ENCODE measurements around the gene DAZAP1.

Gene DAZAP1

DNA sequence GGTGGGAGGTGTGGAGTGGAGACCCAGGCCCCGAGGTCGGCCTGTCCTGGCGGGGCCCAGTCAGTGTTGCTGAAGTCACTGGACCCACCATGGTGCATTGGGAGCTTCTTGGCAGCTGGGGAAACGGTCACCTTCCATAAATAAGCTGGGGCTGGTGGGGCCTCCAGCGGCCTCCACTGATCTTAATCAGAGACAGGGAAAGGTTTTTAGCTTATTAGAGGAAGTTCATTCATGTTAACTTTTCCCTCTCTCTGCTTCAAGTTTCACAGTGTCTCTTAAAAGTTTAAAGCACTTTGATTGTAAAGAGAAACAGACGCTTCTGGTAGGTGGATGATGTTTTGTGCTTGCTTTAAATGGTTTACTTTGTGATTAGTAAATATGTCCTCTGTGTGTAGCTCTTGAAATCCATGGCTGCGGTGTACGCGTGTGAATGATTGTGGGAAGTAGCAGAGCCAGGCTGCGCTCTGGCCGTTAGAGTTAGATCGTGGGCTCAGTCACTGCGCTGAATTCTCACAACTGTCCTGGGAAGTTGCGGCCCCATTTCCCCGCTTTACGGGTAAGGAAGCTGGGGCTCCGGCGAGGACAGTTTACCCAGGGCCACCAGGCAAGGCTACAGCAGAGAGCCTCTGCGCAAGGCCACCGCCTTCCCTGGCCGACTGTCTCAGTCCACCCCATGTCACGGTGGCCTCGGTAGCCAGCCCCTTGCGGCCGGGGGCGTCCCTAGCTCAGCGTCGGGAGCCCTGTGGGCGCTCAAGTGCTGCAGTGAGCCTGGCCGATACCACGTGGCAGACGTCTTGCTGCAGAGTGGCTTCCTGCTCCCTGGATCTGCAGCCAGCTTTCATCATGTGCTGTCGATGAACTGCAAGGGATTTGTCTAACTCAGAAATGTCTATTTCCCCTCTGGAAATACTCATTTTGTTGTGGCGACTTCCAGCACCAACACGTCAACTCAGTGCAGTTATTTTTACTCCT lies 40.2 kb upstream of the DAZAP1 start:
- peaks cover 49 to 54% of the 10 kb centered on the region in 2 donors for H3K36me3 ChIP-seq (ENCODE audit: control insufficient read depth in 2 of 2, insufficient read depth in 2 of 2, low read length in 2 of 2)
- H3K27me3 ChIP-seq (ENCODE audit: control insufficient read depth in 1 of 2, insufficient read depth in 2 of 2, low read length in 2 of 2) = no peaks in the 10 kb centered on the region
- H3K27ac ChIP-seq (ENCODE audit: low read length) = no peak overlapping the region
- H3K4me1 ChIP-seq (ENCODE audit: control insufficient read depth, insufficient read depth, low read length) = peaks cover under 1% of the 10 kb centered on the region
- H3K9ac ChIP-seq (ENCODE audit: low read length in 2 of 2) = no peak overlapping the region
- no peak overlapping the region for H3K4me3 ChIP-seq (ENCODE audit: low read length in 2 of 2)
- H3K9me3 ChIP-seq (ENCODE audit: control insufficient read depth in 2 of 2, low read length in 2 of 2) = no peaks in the 10 kb centered on the region

DNA sequence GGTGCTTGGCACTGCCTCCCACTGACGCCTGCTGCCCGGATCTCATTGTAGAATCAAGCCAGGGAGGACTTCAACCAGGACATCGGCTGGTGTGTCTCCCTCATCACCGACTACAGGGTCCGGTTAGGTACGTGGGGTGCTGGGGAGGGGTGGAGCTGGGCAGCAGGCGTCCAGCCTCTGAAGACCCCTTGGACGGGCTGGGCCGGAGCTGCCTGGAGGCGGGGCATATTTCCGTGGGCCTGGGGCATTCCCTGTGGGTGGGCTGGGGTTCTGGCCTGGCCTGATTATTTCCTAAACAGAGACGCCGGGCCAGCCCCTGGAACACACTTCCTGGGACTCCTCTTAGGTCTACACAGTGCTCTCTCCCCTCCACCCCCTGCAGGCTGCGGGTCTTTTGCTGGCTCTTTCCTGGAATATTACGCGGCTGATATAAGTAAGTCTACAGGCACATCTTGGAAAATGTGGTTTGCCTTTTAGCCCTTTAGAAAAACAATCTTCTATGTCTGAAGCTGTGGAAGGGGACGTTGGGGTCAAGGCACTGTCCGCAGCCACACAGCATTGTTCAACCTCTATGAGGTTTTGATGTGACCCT lies 38.1 kb upstream of the DAZAP1 start:
- peaks cover 44 to 54% of the 10 kb centered on the region in 2 donors for H3K36me3 ChIP-seq (ENCODE audit: control insufficient read depth in 2 of 2, insufficient read depth in 2 of 2, low read length in 2 of 2)

DNA sequence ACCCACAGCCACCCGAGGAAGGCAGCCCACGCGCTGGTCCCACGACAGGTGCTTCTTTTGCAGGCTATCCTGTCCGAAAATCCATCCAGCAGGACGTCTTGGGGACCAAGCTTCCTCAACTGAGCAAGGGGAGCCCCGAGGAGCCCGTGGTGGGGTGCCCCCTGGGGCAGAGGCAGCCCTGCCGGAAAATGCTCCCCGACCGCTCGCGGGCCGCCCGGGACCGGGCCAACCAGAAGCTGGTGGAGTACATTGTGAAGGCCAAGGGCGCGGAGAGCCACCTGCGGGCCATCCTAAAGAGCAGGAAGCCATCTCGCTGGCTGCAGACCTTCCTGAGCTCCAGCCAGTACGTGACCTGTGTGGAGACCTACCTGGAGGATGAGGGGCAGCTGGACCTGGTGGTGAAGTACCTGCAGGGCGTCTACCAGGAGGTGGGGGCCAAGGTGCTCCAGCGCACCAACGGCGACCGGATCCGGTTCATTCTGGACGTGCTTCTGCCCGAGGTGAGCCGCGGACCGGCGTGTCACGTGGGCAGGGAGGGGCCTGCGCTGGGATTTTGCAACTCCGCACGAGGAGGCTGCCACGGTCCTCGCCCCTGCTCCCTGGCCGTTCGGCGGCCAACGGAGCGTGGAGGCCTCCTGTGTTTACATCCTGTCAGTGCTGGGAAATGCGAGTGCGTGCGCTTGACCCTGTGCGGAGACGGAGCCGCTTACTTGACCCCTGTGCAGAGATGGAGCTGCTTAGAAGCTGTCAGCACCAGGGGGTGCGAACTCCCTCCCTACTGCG lies 36.6 kb upstream of the DAZAP1 start:
- Histone ChIP-seq H3K9ac (ENCODE audit: low read length in 2 of 2) (no peak overlapping the region), H3K4me1 (ENCODE audit: control insufficient read depth, insufficient read depth, low read length) (peaks cover 9% of the 10 kb centered on the region), H3K4me3 (ENCODE audit: low read length in 2 of 2) (no peak overlapping the region), H3K36me3 (ENCODE audit: control insufficient read depth in 2 of 2, insufficient read depth in 2 of 2, low read length in 2 of 2) (peaks cover 36 to 47% of the 10 kb centered on the region in 2 donors), H3K27ac (ENCODE audit: low read length) (no peak overlapping the region), H3K9me3 (ENCODE audit: control insufficient read depth in 2 of 2, low read length in 2 of 2) (no peaks in the 10 kb centered on the region), H3K27me3 (ENCODE audit: control insufficient read depth in 1 of 2, insufficient read depth in 2 of 2, low read length in 2 of 2) (no peaks in the 10 kb centered on the region)

More for the DNA sequence above, 38.1 kb upstream of the DAZAP1 start:
- no peaks in the 10 kb centered on the region for H3K27me3 ChIP-seq (ENCODE audit: control insufficient read depth in 1 of 2, insufficient read depth in 2 of 2, low read length in 2 of 2)
- no peaks in the 10 kb centered on the region for H3K9me3 ChIP-seq (ENCODE audit: control insufficient read depth in 2 of 2, low read length in 2 of 2)
- H3K4me3 ChIP-seq (ENCODE audit: low read length in 2 of 2) = no peak overlapping the region
- no peak overlapping the region for H3K27ac ChIP-seq (ENCODE audit: low read length)
- peaks cover 9% of the 10 kb centered on the region for H3K4me1 ChIP-seq (ENCODE audit: control insufficient read depth, insufficient read depth, low read length)
- H3K9ac ChIP-seq (ENCODE audit: low read length in 2 of 2) = no peak overlapping the region

- H3K27me3 ChIP-seq (ENCODE audit: control insufficient read depth in 1 of 2, insufficient read depth in 2 of 2, low read length in 2 of 2) = no peaks in the 10 kb centered on the region
- H3K4me1 ChIP-seq (ENCODE audit: control insufficient read depth, insufficient read depth, low read length) = peaks cover 9% of the 10 kb centered on the region
- H3K27ac ChIP-seq (ENCODE audit: low read length) = peak overlapping the region; percentile 46
- no peak overlapping the region for H3K9ac ChIP-seq (ENCODE audit: low read length in 2 of 2)
- peaks cover 27 to 42% of the 10 kb centered on the region in 2 donors for H3K36me3 ChIP-seq (ENCODE audit: control insufficient read depth in 2 of 2, insufficient read depth in 2 of 2, low read length in 2 of 2)
- no peak overlapping the region for H3K4me3 ChIP-seq (ENCODE audit: low read length in 2 of 2)
- H3K9me3 ChIP-seq (ENCODE audit: control insufficient read depth in 2 of 2, low read length in 2 of 2) = no peaks in the 10 kb centered on the region
These were observed 34.3 kb upstream of the DAZAP1 start for GRCh38 chr19:1373042-1373533.

- no peaks in the 10 kb centered on the region for H3K9me3 ChIP-seq (ENCODE audit: control insufficient read depth in 2 of 2, low read length in 2 of 2)
- no peaks in the 10 kb centered on the region for H3K27me3 ChIP-seq (ENCODE audit: control insufficient read depth in 1 of 2, insufficient read depth in 2 of 2, low read length in 2 of 2)
- peak overlapping the region; percentile 46 for H3K27ac ChIP-seq (ENCODE audit: low read length)
- H3K36me3 ChIP-seq (ENCODE audit: control insufficient read depth in 2 of 2, insufficient read depth in 2 of 2, low read length in 2 of 2) = peaks cover 27 to 38% of the 10 kb centered on the region in 2 donors
- H3K4me3 ChIP-seq (ENCODE audit: low read length in 2 of 2) = no peak overlapping the region
- H3K9ac ChIP-seq (ENCODE audit: low read length in 2 of 2) = no peak overlapping the region
- peaks cover 9% of the 10 kb centered on the region for H3K4me1 ChIP-seq (ENCODE audit: control insufficient read depth, insufficient read depth, low read length)
These were observed 33.7 kb upstream of the DAZAP1 start for GRCh38 chr19:1373534-1374249.

DNA sequence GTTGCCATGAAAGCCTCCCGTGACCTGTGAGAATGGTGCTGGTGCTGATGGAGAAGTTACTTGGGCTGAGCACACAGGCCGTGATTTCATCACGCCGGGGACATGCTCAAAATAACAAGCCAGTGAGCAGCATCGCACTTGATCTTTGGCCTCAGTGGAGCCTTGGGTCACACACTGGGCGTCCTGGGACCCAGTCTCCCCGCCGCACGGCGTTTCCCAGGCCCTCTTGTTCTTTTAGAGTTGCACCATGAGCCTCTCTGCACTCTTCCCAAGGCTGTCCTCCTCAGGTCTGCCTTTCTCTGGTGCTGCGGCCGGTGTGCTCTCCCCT lies 33.2 kb upstream of the DAZAP1 start:
- Histone ChIP-seq H3K9me3 (ENCODE audit: control insufficient read depth in 2 of 2, low read length in 2 of 2) (no peaks in the 10 kb centered on the region), H3K4me1 (ENCODE audit: control insufficient read depth, insufficient read depth, low read length) (peaks cover 9% of the 10 kb centered on the region), H3K27ac (ENCODE audit: low read length) (no peak overlapping the region), H3K27me3 (ENCODE audit: control insufficient read depth in 1 of 2, insufficient read depth in 2 of 2, low read length in 2 of 2) (no peaks in the 10 kb centered on the region), H3K4me3 (ENCODE audit: low read length in 2 of 2) (no peak overlapping the region), H3K9ac (ENCODE audit: low read length in 2 of 2) (no peak overlapping the region), H3K36me3 (ENCODE audit: control insufficient read depth in 2 of 2, insufficient read depth in 2 of 2, low read length in 2 of 2) (peaks cover 27 to 35% of the 10 kb centered on the region in 2 donors)

GRCh38 chr19:1376415-1376805 lies 31.0 kb upstream of the DAZAP1 start:
- H3K9me3 ChIP-seq (ENCODE audit: control insufficient read depth in 2 of 2, low read length in 2 of 2) = no peaks in the 10 kb centered on the region
- no peaks in the 10 kb centered on the region for H3K27me3 ChIP-seq (ENCODE audit: control insufficient read depth in 1 of 2, insufficient read depth in 2 of 2, low read length in 2 of 2)
- H3K4me3 ChIP-seq (ENCODE audit: low read length in 2 of 2) = no peak overlapping the region
- H3K9ac ChIP-seq (ENCODE audit: low read length in 2 of 2) = no peak overlapping the region
- no peak overlapping the region for H3K27ac ChIP-seq (ENCODE audit: low read length)
- H3K4me1 ChIP-seq (ENCODE audit: control insufficient read depth, insufficient read depth, low read length) = peaks cover 12% of the 10 kb centered on the region
- peaks cover 11 to 18% of the 10 kb centered on the region in 2 donors for H3K36me3 ChIP-seq (ENCODE audit: control insufficient read depth in 2 of 2, insufficient read depth in 2 of 2, low read length in 2 of 2)

DNA sequence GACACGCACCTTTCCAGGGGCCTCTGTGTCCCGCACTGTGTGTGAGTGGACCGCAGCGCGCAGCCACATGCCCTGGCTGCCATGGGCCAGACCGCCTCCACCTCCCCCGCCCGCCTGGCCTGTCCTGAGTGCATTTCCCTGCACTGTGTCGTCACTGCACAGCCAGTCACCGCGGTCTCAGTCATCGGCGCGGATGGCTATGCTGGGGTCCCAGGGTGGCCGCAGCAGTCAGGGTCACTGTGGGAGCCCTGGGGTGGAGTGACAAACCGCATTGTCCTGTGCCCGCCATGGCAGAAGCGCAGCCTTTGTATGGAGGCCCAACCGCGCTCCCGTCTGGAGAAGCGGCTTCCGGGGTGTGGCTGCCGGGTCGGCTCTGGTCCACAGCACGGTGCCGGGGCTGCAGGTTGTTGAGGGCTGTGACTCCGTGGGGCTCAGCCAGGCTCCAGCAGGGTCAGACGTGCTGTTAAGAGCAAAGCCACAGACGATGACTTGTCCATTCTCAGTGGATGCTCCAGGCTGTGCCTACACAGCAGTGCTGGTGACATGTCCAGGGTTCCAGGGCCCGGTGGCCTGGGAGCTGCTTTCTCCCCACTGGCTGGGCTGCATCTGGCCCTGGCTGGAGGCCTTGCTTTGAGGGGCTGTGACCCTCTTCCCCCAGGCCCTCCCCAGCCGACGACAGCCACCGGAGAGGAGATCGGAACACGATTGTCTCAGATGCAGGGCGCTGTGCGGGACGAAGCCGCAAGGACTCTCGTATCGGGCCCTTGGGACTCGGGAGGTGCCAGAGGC lies 30.0 kb upstream of the DAZAP1 start:
- peaks cover 11 to 18% of the 10 kb centered on the region in 2 donors for H3K36me3 ChIP-seq (ENCODE audit: control insufficient read depth in 2 of 2, insufficient read depth in 2 of 2, low read length in 2 of 2)
- H3K4me1 ChIP-seq (ENCODE audit: control insufficient read depth, insufficient read depth, low read length) = peaks cover 13% of the 10 kb centered on the region
- H3K27ac ChIP-seq (ENCODE audit: low read length) = no peak overlapping the region
- no peak overlapping the region for H3K4me3 ChIP-seq (ENCODE audit: low read length in 2 of 2)
- no peaks in the 10 kb centered on the region for H3K9me3 ChIP-seq (ENCODE audit: control insufficient read depth in 2 of 2, low read length in 2 of 2)
- no peaks in the 10 kb centered on the region for H3K27me3 ChIP-seq (ENCODE audit: control insufficient read depth in 1 of 2, insufficient read depth in 2 of 2, low read length in 2 of 2)
- no peak overlapping the region for H3K9ac ChIP-seq (ENCODE audit: low read length in 2 of 2)

DNA sequence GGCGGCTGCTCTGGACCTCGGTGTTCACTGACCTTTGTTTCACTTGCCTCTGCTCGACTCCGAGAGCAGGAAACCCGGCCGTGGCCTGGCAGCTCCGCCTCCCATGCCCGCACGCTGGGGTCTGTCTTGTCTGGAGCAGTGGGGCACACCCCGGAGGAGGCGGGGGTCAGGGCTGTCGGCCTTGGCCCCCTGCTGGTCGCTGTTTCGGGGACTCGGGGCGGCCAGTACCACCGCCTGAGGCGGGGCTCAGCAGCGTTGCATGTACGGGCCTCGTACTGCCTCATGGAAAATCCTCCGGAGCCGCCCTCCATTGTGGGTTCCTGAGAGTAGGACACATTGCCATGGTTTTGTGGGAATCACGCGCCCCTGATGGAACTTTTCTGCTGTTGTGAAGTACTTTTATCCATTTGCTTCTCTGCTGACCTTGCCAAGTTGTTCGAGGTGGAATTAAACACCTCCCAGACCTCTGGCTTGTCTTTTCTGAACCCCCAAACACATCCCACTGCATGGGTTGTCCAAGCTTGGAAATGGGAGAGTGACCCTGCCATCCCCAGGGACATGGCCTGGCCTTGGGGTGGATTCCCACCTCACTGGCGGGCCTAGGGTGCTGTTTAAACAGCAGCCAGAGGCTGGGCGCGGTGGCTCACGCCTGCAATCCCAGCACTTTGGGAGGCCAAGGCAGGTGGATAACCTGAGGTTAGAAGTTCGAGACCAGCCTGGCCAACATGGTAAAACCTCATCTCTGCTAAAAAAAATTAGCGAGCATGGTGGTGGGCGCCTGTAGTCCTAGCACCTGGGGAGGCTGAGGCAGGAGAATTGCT lies 29.2 kb upstream of the DAZAP1 start:
- Histone ChIP-seq H3K9ac (ENCODE audit: low read length in 2 of 2) (no peak overlapping the region), H3K4me1 (ENCODE audit: control insufficient read depth, insufficient read depth, low read length) (peaks cover 9% of the 10 kb centered on the region), H3K36me3 (ENCODE audit: control insufficient read depth in 2 of 2, insufficient read depth in 2 of 2, low read length in 2 of 2) (peaks cover 9 to 13% of the 10 kb centered on the region in 2 donors)

More for the DNA sequence above, 29.2 kb upstream of the DAZAP1 start:
- Histone ChIP-seq H3K27ac (ENCODE audit: low read length) (no peak overlapping the region), H3K4me3 (ENCODE audit: low read length in 2 of 2) (no peak overlapping the region), H3K27me3 (ENCODE audit: control insufficient read depth in 1 of 2, insufficient read depth in 2 of 2, low read length in 2 of 2) (no peaks in the 10 kb centered on the region), H3K9me3 (ENCODE audit: control insufficient read depth in 2 of 2, low read length in 2 of 2) (no peaks in the 10 kb centered on the region)

All from stomach smooth muscle (tissue), 2 donors.